GM19240 (cell line): ENCODE data around the gene TCF12.
"Not testable (repeated sequence)": the region's sequence is repeated elsewhere in the genome, so short reads cannot be mapped to it uniquely, and the experiment has no call there.

Experiments used
- DNase-seq: peaks from one replicate; pipeline ENCODE4 v3.0.0; 2011; ENCODE audit warnings: low spot score; ENCODE audit not compliant: insufficient read length

TCF12 gene

DNA sequence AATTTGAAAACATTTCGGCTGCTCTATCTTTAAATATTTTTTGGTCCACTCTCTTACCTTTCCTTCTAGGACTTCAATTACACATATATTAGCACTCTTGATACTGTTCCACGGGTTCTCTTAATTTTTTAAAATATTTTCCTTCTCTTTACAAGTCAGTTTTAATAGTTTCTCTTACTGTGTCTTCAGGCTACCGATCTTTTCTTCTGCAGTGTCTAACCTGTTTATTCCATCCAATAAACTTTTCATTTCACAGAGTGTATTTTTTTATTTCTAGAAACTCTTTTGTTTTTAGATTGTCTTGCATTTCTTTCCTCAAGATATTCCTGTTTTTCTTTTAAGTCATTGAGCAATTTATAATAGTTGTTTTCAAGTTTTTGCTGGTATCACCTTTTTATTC lies 27.7 kb downstream of the TCF12 start:
- no peak for DNase-seq

- no peak for DNase-seq
Measured at GRCh38 chr15:56948000-56948763, 29.7 kb downstream of the TCF12 start.

- DNase-seq = no peak
Measured at GRCh38 chr15:56948764-56949101, 30.3 kb downstream of the TCF12 start.

DNA sequence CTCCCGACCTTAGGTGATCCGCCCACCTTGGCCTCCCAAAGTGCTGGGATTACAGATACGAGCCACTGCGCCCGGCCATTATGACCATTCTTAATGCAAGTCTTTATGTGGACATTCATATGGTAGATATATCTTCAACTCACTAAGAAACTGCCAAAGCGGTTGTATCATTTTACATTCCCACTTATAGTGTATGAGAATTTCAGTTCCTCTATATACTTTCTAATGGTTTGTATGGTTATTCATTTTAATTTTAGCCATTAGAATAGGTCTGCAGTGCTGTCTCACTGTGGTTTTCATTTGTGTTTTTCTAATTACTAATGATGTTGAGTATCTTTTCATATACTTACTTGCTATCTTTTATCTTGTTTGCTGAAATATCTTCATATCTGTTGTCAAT lies 32.5 kb downstream of the TCF12 start:
- DNase-seq = no peak

GRCh38 chr15:56953790-56954189 lies 35.3 kb downstream of the TCF12 start:
- DNase-seq = no peak

DNA sequence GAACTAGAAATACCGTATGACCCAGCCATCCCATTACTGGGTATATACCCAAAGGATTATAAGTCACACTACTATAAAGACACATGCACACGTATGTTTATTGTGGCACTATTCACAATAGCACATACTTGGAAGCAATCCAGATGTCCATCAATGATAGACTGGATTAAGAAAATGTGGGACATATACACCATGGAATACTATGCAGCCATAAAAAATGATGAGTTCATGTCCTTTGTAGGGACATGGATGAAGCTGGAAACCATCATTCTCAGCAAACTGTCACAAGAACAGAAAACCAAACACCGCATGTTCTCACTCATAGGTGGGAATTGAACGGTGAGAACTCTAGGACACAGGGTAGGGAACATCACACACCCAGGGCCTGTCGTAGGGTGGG lies 36.6 kb downstream of the TCF12 start:
- DNase-seq = not testable (repeated sequence)

GRCh38 chr15:56956538-56956937 lies 38.1 kb downstream of the TCF12 start:
- no peak for DNase-seq

DNA sequence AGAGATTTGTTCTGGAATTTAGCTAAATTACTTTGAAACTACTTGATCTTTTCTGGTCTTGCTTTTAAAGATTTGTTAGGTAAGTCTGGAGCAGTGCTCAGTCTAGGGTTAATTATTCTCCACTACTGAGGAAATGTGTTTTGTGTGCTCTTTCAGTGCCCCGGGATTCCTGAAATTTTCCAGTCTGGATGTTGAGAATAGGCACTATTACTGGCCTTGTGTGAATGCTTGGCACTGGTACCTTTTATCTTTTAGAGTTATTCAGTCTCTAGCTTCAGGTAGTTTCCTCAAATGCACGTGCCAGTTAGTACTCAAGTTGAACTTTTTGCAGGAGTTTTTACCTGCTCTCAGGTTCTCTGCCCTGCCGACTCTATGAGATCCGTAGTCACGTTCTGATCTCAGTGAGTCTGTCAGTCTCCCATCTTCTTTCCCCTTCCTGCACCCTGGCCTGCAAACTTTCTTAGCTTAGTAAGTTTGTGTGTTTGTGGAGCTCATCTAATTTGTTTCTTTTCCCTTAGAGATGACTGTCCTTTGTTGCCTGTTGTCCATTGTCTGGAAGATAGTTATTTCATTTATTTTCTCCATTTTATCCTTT lies 39.5 kb downstream of the TCF12 start:
- DNase-seq = no peak

DNA sequence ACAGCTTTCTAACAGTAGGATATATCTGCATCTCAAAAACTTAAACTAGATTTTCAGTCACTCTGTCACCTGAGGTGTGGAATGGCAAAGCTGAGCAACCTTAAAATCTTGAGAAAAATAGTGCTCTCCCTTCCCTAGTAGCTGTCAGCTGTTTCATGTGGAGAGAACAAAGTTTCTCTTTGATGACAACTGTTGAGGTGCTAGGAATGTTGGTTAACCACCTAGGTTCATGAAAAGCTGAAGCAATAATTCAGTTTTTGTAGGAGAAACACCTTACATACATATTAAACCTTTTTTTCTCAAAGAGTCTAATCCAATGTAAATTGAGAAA lies 40.8 kb downstream of the TCF12 start:
- no peak for DNase-seq

DNA sequence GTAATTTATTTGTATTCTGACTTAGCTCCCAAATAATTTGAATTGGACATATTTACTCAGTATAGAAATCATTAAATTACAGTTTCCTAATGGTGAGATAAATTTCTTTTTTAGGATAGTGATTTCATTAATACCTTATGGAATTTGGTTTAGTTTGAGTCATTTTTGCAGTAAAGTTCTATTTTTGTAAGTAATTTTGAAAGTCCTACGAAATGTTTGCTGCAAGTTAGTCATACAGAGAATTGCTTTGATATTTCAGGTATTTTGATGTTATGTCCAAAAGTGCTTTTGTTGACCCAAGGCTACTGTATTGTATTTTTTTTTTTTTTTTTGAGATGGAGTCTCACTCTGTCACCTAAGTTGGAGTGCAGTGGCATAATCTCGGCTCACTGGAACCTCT lies 41.7 kb downstream of the TCF12 start:
- no peak for DNase-seq

DNA sequence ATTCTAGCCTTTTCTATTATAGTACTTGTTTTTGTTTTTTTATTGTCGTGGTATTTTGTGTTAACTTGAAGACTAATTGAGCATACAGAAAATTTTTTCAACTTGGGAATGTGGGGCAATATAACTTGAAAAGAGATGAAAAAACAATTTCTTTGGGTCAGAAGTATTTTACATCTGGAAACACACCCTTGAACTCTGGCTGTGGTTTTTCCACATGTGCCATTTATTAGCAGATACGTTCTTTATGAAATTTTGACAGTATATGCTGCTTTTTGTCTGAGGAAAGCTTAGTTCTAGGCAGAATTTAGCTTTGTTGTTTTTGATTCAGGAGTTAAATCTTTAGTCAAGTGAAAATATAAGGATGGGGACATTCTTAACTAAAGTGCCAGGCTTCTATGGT lies 44.7 kb downstream of the TCF12 start:
- no peak for DNase-seq

GRCh38 chr15:56963710-56964109 lies 45.3 kb downstream of the TCF12 start:
- DNase-seq = no peak

DNA sequence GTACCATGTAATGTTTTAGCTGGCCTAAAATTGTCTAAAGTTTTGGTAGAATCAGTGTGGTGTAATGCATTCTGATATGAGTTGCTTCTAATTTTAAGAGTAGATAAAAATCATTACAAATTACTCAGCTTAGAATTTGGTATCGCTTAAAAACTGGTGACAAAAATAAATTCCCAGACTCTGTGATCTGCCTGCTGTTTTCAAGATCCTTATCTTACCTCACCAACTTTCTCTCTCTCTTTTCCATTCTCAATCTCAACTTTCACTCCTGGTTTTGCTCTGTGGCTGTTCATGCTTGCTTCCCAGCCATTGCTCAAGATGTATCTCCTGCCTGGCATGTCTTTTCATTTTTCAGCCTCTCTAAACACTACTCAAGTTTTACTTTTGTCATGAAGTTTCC lies 45.7 kb downstream of the TCF12 start:
- no peak for DNase-seq

- no peak for DNase-seq
Measured at GRCh38 chr15:56965231-56966013, 47.0 kb downstream of the TCF12 start.

GRCh38 chr15:56967336-56967735 lies 48.9 kb downstream of the TCF12 start:
- DNase-seq = no peak

- no peak for DNase-seq
Measured at GRCh38 chr15:56968256-56968655, 49.8 kb downstream of the TCF12 start.

DNA sequence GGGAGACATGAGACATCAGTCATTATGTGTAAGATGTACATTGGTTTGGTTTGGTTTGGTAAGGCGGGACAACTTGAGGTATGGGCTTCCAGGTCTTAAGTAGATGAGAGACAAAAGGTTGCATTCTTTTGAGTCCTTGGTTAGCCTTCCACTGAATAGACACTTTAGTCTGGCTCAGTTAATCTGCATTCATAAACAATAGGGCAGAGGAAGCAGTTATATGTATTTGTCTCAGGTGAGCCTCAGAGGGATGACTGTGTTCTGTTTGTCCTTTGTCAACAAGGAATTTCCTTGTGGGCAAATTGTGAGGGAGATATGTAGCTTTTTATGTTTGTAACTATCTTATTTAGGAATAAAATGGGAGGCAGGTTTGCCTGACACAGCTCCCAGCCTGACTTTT lies 50.4 kb downstream of the TCF12 start:
- DNase-seq = no peak

- no peak for DNase-seq
Measured at GRCh38 chr15:56969265-56969895, 50.9 kb downstream of the TCF12 start.

GRCh38 chr15:56971571-56971970 lies 53.1 kb downstream of the TCF12 start:
- DNase-seq = no peak

GRCh38 chr15:56972016-56972415 lies 53.6 kb downstream of the TCF12 start:
- no peak for DNase-seq

GRCh38 chr15:56972426-56972825 lies 54.0 kb downstream of the TCF12 start:
- no peak for DNase-seq

DNA sequence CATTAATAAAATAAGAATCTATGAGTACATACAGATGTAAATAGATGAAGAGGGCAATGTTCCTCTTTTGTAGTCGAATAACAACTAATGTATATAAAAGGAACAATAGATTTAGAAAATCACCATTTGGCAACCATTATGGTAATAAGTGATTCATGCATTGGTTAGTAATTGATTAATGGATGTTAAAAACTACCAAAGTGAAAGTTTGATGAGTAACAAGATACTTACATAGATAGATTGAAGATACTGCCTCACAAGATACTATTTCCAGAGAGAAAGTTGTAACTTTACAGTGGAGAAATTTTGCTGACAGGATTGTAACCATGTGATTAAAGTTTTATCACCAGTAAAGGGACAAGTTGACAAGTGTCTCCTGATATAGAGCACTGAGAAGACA lies 55.0 kb downstream of the TCF12 start:
- DNase-seq = no peak
